ENCODE measurements around the gene ZNF521.

The ZNF521 gene

GRCh38 chr18:25133879-25134278, 218.1 kb downstream of the ZNF521 start:
- no peak for DNase-seq (ENCODE audit: low read depth in 2 of 3, low spot score in 2 of 3)

DNA sequence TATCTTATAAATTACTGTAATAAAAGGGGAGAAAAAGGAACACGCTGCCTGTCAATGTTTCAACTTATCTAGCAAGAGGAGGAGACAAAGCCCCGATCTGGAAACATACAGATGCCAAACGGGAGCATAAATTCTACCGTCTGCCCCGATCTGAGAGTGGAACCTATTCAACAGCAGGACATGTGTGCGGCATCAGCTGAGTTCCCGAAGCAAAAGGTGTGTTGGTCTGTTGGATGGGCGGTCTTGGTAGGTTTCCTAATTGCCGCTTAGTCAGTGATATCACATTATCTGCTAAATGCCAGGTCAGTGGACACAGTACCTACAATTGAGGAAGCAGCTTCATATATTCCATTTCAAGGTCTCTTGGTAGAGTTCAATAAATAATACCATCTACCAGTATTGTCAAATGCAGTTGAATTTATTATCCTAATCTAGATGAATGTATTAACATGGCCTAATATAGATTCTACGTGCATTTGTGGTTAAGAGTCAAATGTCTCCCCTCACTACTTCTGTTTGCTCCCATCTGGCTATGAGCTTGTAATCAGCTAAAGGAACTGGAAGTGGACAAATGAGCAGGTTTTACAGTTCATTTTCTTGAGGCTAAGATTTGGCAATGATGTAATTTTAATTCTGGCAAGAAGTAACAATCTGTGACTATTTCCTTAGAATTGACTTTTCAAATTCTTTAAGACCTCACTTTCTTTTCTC, 219.0 kb downstream of the ZNF521 start:
- DNase-seq (ENCODE audit: low read depth in 2 of 3, low spot score in 2 of 3): no peak

DNA sequence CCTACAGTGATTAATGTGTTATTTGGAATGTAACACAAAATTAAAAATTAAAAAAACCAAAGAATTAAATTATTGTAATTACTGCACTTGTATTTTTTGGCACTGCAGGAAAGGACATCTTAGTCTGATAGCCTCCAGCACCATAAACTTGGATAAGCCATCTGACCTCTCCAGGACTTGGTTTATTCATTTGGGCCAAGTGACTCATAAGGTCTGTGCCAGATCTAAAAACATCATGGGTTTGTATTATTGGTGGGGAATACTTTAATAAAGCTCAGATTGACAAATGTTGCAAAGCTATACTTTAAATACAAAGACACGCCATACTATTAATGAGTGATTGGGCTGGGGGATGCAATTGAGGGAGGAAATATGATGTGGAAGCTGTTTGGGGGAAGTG, 225.2 kb downstream of the ZNF521 start:
- DNase-seq (ENCODE audit: low read depth in 2 of 3, low spot score in 2 of 3): no peak

DNA sequence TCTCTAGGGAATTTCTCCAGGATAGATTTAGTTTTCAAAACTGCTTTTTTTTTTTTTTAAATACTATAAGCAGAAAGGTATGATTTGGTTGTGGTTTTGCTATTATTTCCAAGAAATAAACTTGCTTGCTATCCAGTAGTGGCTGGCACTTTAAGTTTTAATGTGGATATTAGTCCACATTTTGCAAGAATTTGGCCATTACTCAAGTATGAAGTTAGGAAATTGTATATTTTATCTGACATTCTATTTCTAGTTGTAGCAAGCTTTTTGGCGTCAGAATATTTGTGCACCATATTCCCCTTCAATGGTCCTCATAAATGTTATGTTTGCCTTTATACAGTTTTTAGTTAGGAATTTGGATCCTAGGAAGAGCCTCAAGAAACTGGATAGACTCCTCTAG, 226.3 kb downstream of the ZNF521 start:
- DNase-seq (ENCODE audit: low read depth in 2 of 3, low spot score in 2 of 3): no peak

DNA sequence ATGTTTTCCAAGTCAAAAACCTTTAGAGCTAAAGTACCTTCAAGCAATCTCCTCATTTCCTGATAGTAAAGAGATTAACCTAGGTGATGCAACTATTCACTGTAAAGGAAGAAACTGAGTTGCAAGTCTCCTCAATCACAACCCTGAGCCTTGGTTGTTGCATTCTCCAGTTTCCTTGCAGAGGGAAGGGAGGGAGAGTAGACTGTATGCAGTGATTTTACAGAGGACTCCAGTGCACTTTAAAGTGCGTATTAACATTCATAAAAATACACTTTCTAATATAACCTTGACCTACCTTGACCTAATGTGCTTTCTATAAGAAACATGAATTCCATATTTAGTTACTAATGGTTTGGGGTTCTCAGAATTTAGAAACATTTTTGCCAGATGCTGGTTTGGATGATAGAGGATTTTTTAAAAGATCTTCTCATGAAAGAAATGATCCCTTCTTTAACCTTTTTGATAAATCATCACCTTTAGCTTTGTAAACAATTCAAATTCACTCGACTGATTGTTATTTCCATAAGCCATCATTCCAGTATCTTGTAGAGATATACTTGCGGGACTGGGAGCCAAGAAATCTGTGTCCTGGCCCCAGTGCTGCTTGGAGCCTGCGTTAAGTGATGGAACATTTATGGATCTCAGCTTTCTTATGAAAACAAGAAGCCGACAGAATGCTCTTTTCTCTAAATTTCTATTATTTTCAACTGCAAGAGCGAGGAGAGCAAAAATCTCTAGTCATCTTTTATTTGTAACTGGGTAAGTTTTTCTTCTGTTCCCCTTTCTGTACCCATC, 228.3 kb downstream of the ZNF521 start:
- DNase-seq (ENCODE audit: low read depth in 2 of 3, low spot score in 2 of 3): no peak

- no peak for DNase-seq (ENCODE audit: low read depth in 2 of 3, low spot score in 2 of 3)
Observed at GRCh38 chr18:25121442-25121841, 230.5 kb downstream of the ZNF521 start.

DNA sequence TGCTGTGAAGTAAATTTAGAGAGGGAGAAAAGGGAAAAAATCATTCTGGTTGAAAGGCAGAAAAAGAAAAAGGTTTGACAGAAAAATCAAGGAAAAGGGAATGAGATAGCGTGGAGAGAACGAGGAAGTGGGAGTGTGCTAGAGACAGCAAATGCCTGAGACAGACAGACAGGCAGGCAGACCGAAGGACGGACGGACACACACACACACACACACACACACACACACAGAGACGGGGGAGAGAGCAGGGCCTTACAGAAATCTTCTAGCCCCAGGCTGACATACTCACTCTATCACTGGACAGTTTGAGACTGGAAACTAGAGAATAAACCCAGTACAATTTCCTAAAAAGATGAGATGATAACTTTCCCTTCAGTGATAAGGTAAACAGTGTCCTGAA, 238.4 kb downstream of the ZNF521 start:
- DNase-seq (ENCODE audit: low read depth in 2 of 3, low spot score in 2 of 3): no peak

- DNase-seq (ENCODE audit: low read depth in 2 of 3, low spot score in 2 of 3): no peak
Observed at GRCh38 chr18:25112821-25113434, 239.0 kb downstream of the ZNF521 start.

DNA sequence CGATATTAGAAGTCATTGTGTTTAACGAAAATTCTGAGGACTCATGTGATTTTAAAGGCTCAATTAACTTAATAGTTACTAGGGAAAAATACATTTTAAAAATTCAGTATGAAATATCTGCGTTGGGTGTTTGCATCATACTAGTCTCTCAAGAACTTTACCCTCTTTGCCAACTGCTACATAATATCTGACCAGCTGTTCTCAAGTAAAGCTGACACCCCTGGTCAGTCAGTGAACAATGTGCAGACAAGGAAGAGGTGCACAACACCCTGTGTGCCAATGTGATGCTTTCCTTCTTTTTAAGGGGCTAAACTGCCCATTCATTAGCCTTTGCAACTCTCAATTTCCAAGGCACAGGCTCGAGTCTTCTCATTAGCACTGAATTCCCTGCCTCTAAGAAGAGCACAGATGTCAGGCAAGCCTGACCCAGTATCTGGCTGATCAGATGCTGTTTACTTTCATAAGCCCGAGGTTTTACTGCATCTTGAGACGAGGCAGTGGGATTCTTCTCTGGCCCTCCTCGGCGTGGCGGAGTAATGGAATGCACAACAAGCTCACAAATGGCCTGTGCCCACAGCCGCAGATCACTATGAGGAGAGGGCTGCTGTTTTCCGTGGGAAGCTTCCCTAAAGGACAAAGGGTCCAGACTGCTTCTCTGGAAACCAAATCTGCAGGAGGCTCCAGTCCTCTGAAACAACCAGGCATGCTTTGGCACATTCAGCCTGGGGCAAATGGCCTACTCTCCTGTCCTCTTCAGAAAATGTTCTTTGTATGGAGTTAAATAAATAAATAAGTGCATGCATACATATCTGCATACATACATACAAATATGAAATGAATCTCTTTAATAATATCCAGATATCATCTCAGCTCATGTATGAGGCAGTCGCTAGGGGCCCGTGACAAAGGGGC, 240.3 kb downstream of the ZNF521 start:
- DNase-seq (ENCODE audit: low read depth in 2 of 3, low spot score in 2 of 3): no peak

DNA sequence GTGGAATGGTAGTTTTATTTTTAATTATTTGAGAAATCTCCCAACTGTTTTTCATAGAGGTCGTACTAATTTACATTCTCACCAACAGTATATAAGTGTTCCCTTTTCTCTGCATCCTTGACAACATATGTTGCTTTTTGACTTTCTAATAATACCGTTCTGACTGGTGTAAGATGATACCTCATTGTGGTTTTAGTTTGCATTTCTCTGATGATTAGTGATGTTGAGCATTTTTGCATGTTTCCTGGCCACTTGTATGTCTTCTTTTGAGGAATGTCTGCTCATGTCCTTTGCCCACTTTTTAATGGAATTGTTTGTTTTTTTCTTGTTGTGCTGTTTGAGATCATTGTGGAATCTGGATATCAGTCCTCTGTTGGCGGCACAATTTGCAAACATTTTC, 242.5 kb downstream of the ZNF521 start:
- no peak for DNase-seq (ENCODE audit: low read depth in 2 of 3, low spot score in 2 of 3)

- DNase-seq (ENCODE audit: low read depth in 2 of 3, low spot score in 2 of 3): no peak
Observed at GRCh38 chr18:25103468-25104155, 248.4 kb downstream of the ZNF521 start.

GRCh38 chr18:25102662-25103061, 249.3 kb downstream of the ZNF521 start:
- DNase-seq (ENCODE audit: low read depth in 2 of 3, low spot score in 2 of 3): no peak

DNA sequence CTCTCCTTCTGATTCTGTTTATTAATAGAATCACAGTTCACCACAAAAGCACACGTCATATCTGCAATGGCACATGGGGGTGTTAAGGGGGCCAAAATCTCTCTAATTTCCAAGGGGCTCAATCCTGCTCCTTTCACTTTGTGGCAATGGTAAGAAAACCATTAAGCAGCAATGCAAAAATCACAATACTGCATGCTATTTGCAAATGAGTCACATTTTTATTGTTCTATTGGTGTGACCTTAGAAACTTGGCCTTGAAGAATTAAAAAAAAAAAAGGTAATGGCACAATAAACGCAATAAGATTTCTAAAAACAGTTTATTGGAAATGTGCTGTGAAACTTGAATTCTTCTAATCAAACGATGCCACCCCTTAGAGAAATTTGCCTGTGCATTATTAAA, 251.5 kb downstream of the ZNF521 start:
- no peak for DNase-seq (ENCODE audit: low read depth in 2 of 3, low spot score in 2 of 3)

DNA sequence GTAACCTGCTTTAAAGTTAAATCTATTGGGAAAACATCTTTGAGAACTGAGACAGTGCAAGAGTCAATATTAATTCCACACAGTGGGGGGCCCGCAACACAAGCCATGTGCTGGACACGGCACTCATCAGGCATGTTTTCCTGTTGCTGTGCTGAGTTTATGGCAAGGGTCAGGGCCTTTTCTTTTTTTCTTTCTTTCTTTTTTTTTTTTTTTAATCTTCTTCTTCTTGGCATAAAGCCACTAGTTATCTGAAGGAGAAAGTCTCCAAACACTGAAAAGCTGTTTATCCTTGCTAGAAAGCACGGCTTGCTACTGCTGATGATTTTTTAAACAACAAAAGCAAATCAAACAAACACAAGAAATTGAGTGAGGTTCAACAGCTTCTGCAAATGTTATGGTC, 252.1 kb downstream of the ZNF521 start:
- no peak for DNase-seq (ENCODE audit: low read depth in 2 of 3, low spot score in 2 of 3)

- DNase-seq (ENCODE audit: low read depth in 2 of 3, low spot score in 2 of 3): no peak
Observed at GRCh38 chr18:25097569-25098056, 254.4 kb downstream of the ZNF521 start.

- no peak for DNase-seq (ENCODE audit: low read depth in 2 of 3, low spot score in 2 of 3)
Observed at GRCh38 chr18:25097057-25097456, 254.9 kb downstream of the ZNF521 start.

GRCh38 chr18:25093141-25093540, 258.8 kb downstream of the ZNF521 start:
- no peak for DNase-seq (ENCODE audit: low read depth in 2 of 3, low spot score in 2 of 3)

DNA sequence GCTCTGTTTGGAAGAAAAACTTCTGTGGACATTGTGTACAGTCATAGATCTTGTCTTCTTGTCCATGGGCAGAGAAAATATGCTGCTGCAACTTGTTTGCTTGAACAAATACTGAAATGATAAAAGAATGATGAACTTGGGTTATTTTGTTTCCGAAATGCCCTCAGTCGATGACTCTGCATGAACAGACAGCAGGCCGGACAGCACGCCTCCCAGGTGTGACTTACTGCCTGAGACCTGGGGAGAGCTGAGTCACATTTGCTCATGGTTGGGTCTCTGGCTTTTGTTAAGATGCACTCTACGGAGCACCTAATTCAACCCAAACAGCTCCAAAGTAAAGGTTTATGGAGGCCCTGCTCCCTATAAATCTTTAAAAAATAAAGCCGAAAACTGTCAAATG, 262.5 kb downstream of the ZNF521 start:
- no peak for DNase-seq (ENCODE audit: low read depth in 2 of 3, low spot score in 2 of 3)

- DNase-seq (ENCODE audit: low read depth in 2 of 3, low spot score in 2 of 3): no peak
Observed at GRCh38 chr18:25086876-25087275, 265.1 kb downstream of the ZNF521 start.

GRCh38 chr18:25081001-25081400, 271.0 kb downstream of the ZNF521 start:
- DNase-seq (ENCODE audit: low read depth in 2 of 3, low spot score in 2 of 3): no peak

Data from activated CD8-positive, alpha-beta memory T cell treated with anti-CD3 and anti-CD28 coated beads for 48 hours (primary cell).